Measurements from ENCODE around the gene C17orf113.

- TF ChIP-seq POLR2AphosphoS5 (IDR thresholded peaks at IDR 0.05; ENCODE audit: low read depth, low read length), result no peak
- TF ChIP-seq TAF1 (IDR thresholded peaks at IDR 0.05; ENCODE audit: low read depth, low read length), result no peak
These were observed 32.1 kb downstream of the C17orf113 start for GRCh38 chr17:42018339-42018738.
